ENCODE results near the gene RPS6KC1.
"Not testable (repeated sequence)": the region's sequence is repeated elsewhere in the genome, so short reads cannot be mapped to it uniquely, and the experiment has no call there.

Gene RPS6KC1, protein sequence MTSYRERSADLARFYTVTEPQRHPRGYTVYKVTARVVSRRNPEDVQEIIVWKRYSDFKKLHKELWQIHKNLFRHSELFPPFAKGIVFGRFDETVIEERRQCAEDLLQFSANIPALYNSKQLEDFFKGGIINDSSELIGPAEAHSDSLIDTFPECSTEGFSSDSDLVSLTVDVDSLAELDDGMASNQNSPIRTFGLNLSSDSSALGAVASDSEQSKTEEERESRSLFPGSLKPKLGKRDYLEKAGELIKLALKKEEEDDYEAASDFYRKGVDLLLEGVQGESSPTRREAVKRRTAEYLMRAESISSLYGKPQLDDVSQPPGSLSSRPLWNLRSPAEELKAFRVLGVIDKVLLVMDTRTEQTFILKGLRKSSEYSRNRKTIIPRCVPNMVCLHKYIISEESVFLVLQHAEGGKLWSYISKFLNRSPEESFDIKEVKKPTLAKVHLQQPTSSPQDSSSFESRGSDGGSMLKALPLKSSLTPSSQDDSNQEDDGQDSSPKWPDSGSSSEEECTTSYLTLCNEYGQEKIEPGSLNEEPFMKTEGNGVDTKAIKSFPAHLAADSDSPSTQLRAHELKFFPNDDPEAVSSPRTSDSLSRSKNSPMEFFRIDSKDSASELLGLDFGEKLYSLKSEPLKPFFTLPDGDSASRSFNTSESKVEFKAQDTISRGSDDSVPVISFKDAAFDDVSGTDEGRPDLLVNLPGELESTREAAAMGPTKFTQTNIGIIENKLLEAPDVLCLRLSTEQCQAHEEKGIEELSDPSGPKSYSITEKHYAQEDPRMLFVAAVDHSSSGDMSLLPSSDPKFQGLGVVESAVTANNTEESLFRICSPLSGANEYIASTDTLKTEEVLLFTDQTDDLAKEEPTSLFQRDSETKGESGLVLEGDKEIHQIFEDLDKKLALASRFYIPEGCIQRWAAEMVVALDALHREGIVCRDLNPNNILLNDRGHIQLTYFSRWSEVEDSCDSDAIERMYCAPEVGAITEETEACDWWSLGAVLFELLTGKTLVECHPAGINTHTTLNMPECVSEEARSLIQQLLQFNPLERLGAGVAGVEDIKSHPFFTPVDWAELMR

GRCh38 chr1:213051127-213051880 is at the start of gene RPS6KC1:
RPS6KC1 (plus strand) TSS chr1:213051241; CDS start chr1:213051405, 164 bp downstream.
- peak; percentile 74 for DNase-seq (ENCODE audit: low read depth)

DNA sequence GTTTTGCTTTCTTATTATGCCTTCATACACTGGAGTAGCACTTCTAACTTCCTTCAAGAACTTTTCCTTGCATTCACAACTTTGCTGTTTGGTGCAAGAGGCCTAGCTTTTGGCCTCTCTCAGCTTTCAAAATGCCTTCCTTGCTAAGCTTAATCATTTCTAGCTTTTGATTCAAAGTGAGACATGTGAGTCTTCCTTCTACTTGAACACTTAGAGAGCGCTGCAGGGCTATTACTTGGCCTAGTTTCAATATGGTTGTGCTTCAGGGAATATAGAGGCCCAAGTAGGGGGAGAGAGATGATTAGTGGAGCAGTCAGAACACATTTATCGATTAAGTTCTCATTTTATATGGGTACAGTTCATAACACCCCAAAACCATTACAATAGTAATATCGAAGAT is 47.8 kb upstream of the RPS6KC1 start:
- DNase-seq (ENCODE audit: low read depth): no peak

GRCh38 chr1:213008564-213008963 is 42.5 kb upstream of the RPS6KC1 start:
- no peak for DNase-seq (ENCODE audit: low read depth)

DNA sequence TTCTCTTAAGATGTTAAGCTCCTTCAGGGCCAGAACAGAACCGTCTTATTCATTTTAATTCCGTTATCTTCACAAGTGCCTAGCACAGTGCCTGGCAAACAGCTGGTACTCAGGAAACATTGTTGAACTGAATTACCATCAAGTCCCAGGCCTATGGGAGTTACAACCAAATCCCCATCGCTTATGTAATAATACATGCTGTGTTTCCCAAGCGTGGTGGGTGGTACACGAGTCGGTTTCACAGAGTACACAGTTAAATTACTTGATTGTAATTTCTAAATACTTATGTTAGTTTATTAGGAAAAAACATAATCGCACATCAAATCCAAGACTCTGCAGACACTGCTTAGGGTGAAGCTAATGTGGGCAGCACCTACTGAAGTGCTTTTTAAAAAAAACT is 36.4 kb upstream of the RPS6KC1 start:
- no peak for DNase-seq (ENCODE audit: low read depth)

DNA sequence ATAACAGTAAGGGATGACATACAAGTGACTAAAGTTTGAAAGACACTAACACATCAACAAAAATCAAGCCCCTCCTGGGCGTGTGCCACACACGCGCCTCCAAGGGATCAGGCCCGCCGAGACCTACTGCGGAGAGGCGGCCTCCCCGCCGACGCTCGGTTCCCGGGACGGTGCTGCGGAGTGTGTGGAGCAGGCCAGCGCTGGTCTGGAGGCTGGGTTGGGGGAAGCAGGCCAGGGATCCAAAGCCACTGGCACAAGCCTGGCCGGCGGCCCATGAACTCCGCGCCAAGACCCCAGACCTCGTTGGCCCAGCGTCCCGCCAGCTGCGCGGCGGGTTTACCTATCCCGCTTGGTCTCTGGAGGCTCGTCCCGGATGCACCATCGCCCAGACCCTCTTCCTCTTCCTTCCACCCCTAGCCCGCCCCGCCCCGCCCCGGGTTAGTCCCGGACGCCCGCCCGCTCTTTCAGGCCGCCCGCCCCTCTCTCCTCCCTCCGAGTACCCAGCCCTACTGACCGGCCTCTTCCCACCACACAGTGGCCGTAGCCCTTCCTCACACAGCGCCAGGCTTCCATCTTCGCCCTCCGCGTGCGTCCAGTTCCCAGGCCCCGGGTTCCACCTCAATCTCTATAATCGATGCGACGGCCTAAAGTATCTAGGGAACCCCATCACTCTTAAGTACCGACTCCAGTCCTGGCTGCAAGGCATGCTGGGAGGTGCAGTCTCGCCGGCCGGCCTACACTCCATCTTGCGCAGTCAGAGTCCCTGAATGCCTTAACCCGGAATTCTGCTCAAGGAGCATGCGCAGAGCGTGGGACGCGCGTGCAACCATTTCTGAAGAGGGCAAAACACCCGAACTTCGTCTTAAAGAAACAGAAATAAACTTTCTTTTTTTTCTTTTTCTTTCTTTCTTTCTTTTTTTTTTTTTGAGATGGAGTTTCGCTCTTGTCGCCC is 35.7 kb upstream of the RPS6KC1 start, which contains the start of gene ANGEL2:
Gene ANGEL2, minus strand, starts transcription at position 769 of the 952 bp plus-strand sequence. Its CDS starts 196 bp downstream, at position 573.
- DNase-seq (ENCODE audit: low read depth): peak; percentile 91

- DNase-seq (ENCODE audit: low read depth): no peak
These were observed 33.4 kb upstream of the RPS6KC1 start for GRCh38 chr1:213017447-213018273.

DNA sequence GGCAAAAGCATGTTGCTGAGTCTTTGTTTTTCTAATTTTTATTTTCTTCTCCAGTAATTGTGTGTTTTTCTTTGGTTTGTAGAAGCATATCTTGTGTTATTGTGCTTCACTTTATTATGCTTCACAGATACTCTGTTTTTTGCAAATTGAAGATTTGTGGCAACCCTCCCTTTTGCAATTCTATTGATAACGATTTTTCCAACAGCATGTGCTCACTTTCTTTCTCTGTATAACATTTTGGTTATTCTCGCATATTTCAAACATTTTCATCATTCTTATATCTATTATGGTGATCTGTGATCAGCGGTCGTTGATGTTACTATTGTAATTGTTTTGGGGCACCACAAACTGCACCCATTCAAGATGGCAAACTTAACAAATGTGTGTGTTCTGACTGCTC is 31.6 kb upstream of the RPS6KC1 start:
- no peak for DNase-seq (ENCODE audit: low read depth)

DNA sequence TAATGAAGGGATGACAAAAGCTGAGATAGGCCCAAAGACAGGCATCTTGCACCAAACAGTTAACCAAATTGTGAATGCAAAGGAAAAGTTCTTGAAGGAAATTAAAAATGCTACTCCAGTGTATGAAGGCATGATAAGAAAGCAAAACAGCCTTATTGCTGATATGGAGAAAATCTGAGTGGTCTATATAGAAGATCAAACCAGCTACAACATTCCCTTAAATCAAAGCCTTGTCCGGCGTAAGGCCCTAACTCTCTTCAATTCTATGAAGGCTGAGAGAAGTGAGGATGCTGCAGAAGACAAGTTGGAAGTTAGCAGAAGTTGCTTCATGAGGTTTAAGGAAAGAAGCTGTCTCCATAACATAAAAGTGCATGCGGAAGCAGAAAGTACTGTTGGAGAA is 31.0 kb upstream of the RPS6KC1 start:
- no peak for DNase-seq (ENCODE audit: low read depth)

GRCh38 chr1:213027024-213027423 is 24.0 kb upstream of the RPS6KC1 start:
- not testable (repeated sequence) for DNase-seq (ENCODE audit: low read depth)

GRCh38 chr1:213032651-213033050 is 18.4 kb upstream of the RPS6KC1 start:
- no peak for DNase-seq (ENCODE audit: low read depth)

- no peak for DNase-seq (ENCODE audit: low read depth)
These were observed 16.3 kb upstream of the RPS6KC1 start for GRCh38 chr1:213034713-213035112.

DNA sequence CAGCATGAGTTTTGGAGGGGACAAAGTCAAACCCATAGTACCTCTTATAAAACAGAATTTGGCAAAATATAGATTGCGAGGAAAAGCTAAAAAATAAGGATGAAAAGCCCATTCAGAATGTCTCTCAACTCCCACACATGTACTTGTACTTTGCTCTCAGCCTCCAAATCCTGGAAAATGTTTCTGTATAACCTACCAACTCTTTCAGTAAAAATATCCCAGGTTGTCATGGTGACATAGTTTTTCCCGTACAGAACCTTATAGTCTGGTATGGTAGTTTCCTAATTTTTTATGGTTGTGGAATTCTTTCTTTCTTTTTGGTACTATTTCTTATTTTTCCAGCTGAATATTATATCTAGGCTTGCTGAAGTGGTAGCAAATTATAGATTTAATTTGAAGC is 15.5 kb upstream of the RPS6KC1 start:
- no peak for DNase-seq (ENCODE audit: low read depth)

- DNase-seq (ENCODE audit: low read depth): no peak
These were observed 9.6 kb upstream of the RPS6KC1 start for GRCh38 chr1:213041443-213041842.

GRCh38 chr1:213045321-213046226 is 5.5 kb upstream of the RPS6KC1 start:
- not testable (repeated sequence) for DNase-seq (ENCODE audit: low read depth)

DNA sequence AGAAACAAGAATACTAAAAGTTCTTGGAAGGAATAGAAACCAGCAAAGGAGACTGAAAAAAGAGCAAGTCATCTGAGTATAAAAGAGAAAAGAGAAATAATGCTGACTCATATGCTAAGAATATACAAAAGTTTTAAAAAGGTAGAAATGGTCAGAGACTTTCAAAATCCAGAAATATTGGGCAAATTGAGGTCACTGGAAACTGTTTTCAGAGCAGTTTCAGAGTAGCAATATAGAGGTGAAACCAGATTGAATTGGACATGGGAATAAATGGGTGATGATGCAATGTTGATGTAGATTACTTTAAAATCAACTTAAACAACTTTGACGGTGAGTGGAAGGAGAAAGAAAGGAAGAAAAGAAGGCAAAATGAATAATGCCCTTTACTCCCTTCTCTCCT is 1.8 kb upstream of the RPS6KC1 start:
- DNase-seq (ENCODE audit: low read depth): no peak

DNA sequence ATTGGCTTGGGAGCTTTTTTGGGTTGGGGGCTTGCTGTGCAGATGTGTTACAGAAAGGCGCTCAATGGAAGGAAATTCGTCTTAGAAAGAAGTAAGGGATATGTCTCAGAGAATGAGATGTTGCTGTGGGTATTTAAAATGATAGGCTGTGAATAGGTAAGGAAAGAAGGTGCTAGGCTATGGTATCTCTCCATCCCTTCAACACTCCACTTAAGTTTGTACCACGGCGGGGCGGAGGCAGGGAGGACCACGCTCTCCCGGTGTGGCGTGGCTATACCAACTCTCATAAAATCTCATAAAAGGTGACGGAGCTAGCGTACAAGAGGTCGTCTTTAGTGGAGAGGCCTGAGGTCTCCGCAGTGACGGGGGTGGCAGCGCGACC is 305 bp upstream of the RPS6KC1 start:
- no peak for DNase-seq (ENCODE audit: low read depth)

DNA sequence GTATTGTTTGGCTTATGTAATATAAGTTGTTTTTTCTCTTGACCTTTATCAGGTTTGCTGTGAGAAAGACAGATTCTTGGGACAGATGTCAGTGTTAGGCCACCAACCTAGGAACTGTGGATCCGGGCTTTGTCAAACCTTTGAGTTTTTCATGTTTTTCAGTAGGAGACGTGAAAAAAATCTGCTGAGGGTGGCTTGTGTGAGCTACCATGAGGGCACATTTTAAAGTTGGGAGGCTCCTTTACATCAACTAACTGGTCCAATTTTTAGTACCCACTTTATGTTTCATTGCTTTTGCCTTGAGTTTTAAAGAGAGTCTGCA is 801 bp downstream of the RPS6KC1 start:
- DNase-seq (ENCODE audit: low read depth): no peak

DNA sequence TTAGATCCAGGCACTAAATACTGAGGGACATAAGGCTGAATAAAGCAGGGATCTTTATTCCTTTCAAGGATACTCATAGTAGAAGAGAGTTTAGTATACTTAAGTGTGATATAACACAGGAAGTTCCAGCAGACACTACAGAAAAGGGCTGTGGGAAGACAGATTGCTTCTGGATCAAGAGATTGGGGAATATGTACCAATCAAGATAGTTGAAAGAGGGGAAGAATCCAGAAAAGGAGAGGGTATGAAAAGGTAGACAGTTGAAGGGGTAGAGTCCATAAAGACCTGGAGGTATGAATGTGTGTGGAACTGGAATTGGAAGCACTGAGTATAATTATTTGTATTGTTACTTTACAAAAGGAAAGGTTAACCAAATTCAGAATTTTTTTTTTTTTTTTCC is 2.4 kb downstream of the RPS6KC1 start:
- no peak for DNase-seq (ENCODE audit: low read depth)

DNA sequence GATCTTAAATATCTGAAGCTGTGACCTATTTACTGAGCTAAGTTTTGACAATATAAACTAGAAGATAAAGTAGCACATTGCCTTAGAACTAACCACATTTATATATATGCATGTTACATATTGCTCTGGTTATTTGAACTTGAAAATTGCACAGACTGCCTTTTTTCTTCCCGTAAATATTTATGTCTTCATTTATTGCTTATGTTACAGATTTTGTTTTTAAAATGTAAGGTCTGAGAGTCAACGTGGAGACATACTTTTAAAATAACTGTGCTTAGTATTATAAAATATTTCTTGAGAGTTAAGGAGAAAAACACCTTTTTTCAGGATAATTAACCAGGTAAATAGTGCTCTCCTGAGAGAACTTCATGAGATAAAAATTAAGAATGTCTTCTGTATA is 3.1 kb downstream of the RPS6KC1 start:
- no peak for DNase-seq (ENCODE audit: low read depth)
